Stimulated activated effector memory CD8-positive, alpha-beta T cell treated with anti-CD3 and anti-CD28 coated beads, Interleukin-12 subunit alpha, Interleukin-12 subunit beta, amount 100 ng/mL, for 72 hours (primary cell): Measurements from ENCODE around the gene YY1AP1.
"Not testable (repeated sequence)": the region's sequence is repeated elsewhere in the genome, so short reads cannot be mapped to it uniquely, and the experiment has no call there.

Experiments used
- ATAC-seq: fragments of 150-1000 bp; cut with Tn5 transposase; 2 replicates; pipeline ENCODE4 v1.10.0; 2021
- DNase-seq, 2 donors: peaks; one replicate each; pipeline ENCODE4 v3.0.0; 2021 to 2022; ENCODE audit warnings: low spot score in 2 of 2
- H3K27ac Mint-ChIP-seq: one replicate; pipeline ENCODE4 v1.8.0; 2022; ENCODE audit warnings: mild to moderate bottlenecking, mixed read lengths
- H3K36me3 Mint-ChIP-seq: one replicate; pipeline ENCODE4 v1.8.0; 2022; ENCODE audit warnings: mild to moderate bottlenecking, mixed read lengths
- H3K4me1 Mint-ChIP-seq: one replicate; pipeline ENCODE4 v1.8.0; 2022; ENCODE audit warnings: mixed read lengths
- H3K4me3 Mint-ChIP-seq: one replicate; pipeline ENCODE4 v1.8.0; 2022; ENCODE audit warnings: mild to moderate bottlenecking, mixed read lengths
- H3K9me3 Mint-ChIP-seq: one replicate; pipeline ENCODE4 v1.8.0; 2022; ENCODE audit warnings: mixed read lengths

Gene YY1AP1

GRCh38 chr1:155678027-155678426, 10.5 kb downstream of the YY1AP1 start:
- Mint-ChIP-seq H3K4me1 (peaks cover 7% of the 10 kb centered on the region), H3K4me3 (no peak overlapping the region), H3K36me3 (peaks cover 97% of the 10 kb centered on the region), H3K9me3 (no peaks in the 10 kb centered on the region), H3K27ac (no peak overlapping the region)
- ATAC-seq (no peak), DNase-seq (no peak)

- ATAC-seq = no peak
- Mint-ChIP-seq H3K36me3 (peaks cover 100% of the 10 kb centered on the region), H3K4me1 (no peaks in the 10 kb centered on the region), H3K4me3 (no peak overlapping the region), H3K9me3 (no peaks in the 10 kb centered on the region), H3K27ac (no peak overlapping the region)
- no peak for DNase-seq
Measured at GRCh38 chr1:155673003-155673402, 15.6 kb downstream of the YY1AP1 start.

GRCh38 chr1:155671750-155672149, 16.8 kb downstream of the YY1AP1 start:
- Mint-ChIP-seq H3K4me3 (no peak overlapping the region), H3K36me3 (peaks cover 100% of the 10 kb centered on the region), H3K9me3 (no peaks in the 10 kb centered on the region), H3K4me1 (no peaks in the 10 kb centered on the region), H3K27ac (no peak overlapping the region)
- DNase-seq (no peak), ATAC-seq (no peak)

- Mint-ChIP-seq H3K27ac (no peak overlapping the region), H3K4me1 (no peaks in the 10 kb centered on the region), H3K9me3 (no peaks in the 10 kb centered on the region), H3K4me3 (no peak overlapping the region), H3K36me3 (peaks cover 100% of the 10 kb centered on the region)
- no peak for DNase-seq
- no peak for ATAC-seq
Measured at GRCh38 chr1:155669233-155670162, 19.1 kb downstream of the YY1AP1 start.

GRCh38 chr1:155661239-155661638, 27.3 kb downstream of the YY1AP1 start:
- H3K36me3 Mint-ChIP-seq = peaks cover 85% of the 10 kb centered on the region
- not testable (repeated sequence) for H3K4me1 Mint-ChIP-seq, H3K4me3 Mint-ChIP-seq, H3K27ac Mint-ChIP-seq, DNase-seq, H3K9me3 Mint-ChIP-seq, ATAC-seq

GRCh38 chr1:155657463-155657862, 31.1 kb downstream of the YY1AP1 start:
- DNase-seq (no peak), ATAC-seq (no peak)
- Mint-ChIP-seq H3K27ac (no peak overlapping the region), H3K4me1 (peaks cover 6% of the 10 kb centered on the region), H3K36me3 (peaks cover 47% of the 10 kb centered on the region), H3K9me3 (no peaks in the 10 kb centered on the region), H3K4me3 (no peak overlapping the region)

- H3K36me3 Mint-ChIP-seq = peaks cover 2% of the 10 kb centered on the region
- no peaks in the 10 kb centered on the region for H3K9me3 Mint-ChIP-seq
- ATAC-seq (no peak), DNase-seq (no peak)
- no peak overlapping the region for H3K27ac Mint-ChIP-seq
- H3K4me3 Mint-ChIP-seq = no peak overlapping the region
- H3K4me1 Mint-ChIP-seq = no peaks in the 10 kb centered on the region
Measured at GRCh38 chr1:155652951-155653350, 35.6 kb downstream of the YY1AP1 start.

GRCh38 chr1:155651861-155652661, 36.5 kb downstream of the YY1AP1 start:
- no peaks in the 10 kb centered on the region for H3K36me3 Mint-ChIP-seq
- no peak overlapping the region for H3K27ac Mint-ChIP-seq
- H3K4me3 Mint-ChIP-seq = no peak overlapping the region
- DNase-seq (no peak), ATAC-seq (no peak)
- H3K4me1 Mint-ChIP-seq = no peaks in the 10 kb centered on the region
- no peaks in the 10 kb centered on the region for H3K9me3 Mint-ChIP-seq

GRCh38 chr1:155650231-155650757, 38.3 kb downstream of the YY1AP1 start:
- Mint-ChIP-seq H3K9me3 (no peaks in the 10 kb centered on the region), H3K27ac (no peak overlapping the region), H3K4me1 (no peaks in the 10 kb centered on the region), H3K36me3 (no peaks in the 10 kb centered on the region), H3K4me3 (no peak overlapping the region)
- DNase-seq (no peak), ATAC-seq (no peak)

GRCh38 chr1:155649676-155650075, 38.9 kb downstream of the YY1AP1 start:
- ATAC-seq (no peak), DNase-seq (no peak)
- H3K36me3 Mint-ChIP-seq = no peaks in the 10 kb centered on the region
- H3K9me3 Mint-ChIP-seq = no peaks in the 10 kb centered on the region
- no peak overlapping the region for H3K27ac Mint-ChIP-seq
- no peaks in the 10 kb centered on the region for H3K4me1 Mint-ChIP-seq
- H3K4me3 Mint-ChIP-seq = no peak overlapping the region

GRCh38 chr1:155648207-155649147, 40.1 kb downstream of the YY1AP1 start:
- no peak overlapping the region for H3K27ac Mint-ChIP-seq
- ATAC-seq = no peak
- no peak overlapping the region for H3K4me3 Mint-ChIP-seq
- DNase-seq = no peak
- peaks cover 2% of the 10 kb centered on the region for H3K9me3 Mint-ChIP-seq
- H3K36me3 Mint-ChIP-seq = no peaks in the 10 kb centered on the region
- no peaks in the 10 kb centered on the region for H3K4me1 Mint-ChIP-seq

- H3K36me3 Mint-ChIP-seq = no peaks in the 10 kb centered on the region
- no peaks in the 10 kb centered on the region for H3K4me1 Mint-ChIP-seq
- DNase-seq (no peak), ATAC-seq (no peak)
- H3K27ac Mint-ChIP-seq = no peak overlapping the region
- H3K9me3 Mint-ChIP-seq = peaks cover 9% of the 10 kb centered on the region
- no peak overlapping the region for H3K4me3 Mint-ChIP-seq
Measured at GRCh38 chr1:155646307-155646706, 42.3 kb downstream of the YY1AP1 start.

GRCh38 chr1:155645648-155646047, 42.9 kb downstream of the YY1AP1 start:
- DNase-seq (no peak), ATAC-seq (no peak)
- Mint-ChIP-seq H3K27ac (no peak overlapping the region), H3K4me1 (no peaks in the 10 kb centered on the region), H3K4me3 (no peak overlapping the region), H3K36me3 (no peaks in the 10 kb centered on the region), H3K9me3 (peaks cover 9% of the 10 kb centered on the region)

GRCh38 chr1:155645034-155645598, 43.5 kb downstream of the YY1AP1 start:
- Mint-ChIP-seq H3K36me3 (no peaks in the 10 kb centered on the region), H3K9me3 (peaks cover 9% of the 10 kb centered on the region), H3K4me1 (no peaks in the 10 kb centered on the region), H3K27ac (no peak overlapping the region), H3K4me3 (no peak overlapping the region)
- ATAC-seq = no peak
- DNase-seq = no peak
